ENCODE data around the gene BAAT. TPM values are rescaled to one million over a fixed set of nuclear protein-coding genes. Genes with fewer than 3 reads are reported as not detected.

Gene BAAT
- total RNA-seq, 1 experiment from 2014 or later, result 0.08 TPM

- H3K9me3 ChIP-seq (ENCODE audit: control insufficient read depth, insufficient read depth, low read depth, low read length), result no peaks in the 10 kb centered on the region
- H3K4me3 ChIP-seq (ENCODE audit: low read depth in 2 of 2, low read length in 2 of 2), result no peak overlapping the region
- no peaks in the 10 kb centered on the region for H3K36me3 ChIP-seq (ENCODE audit: control insufficient read depth, insufficient read depth, low read length)
- BruUV-seq (replicated peaks), result no TSS peak
- DNase-seq (ENCODE audit: low read depth, low spot score) (no peak), ATAC-seq (no peak)
- in situ Hi-C loops (cut with HindIII; ENCODE audit: low pct_unique_long_range_greater_than_20kb, low sequenced_read_pairs), result no loop called here
- no peaks in the 10 kb centered on the region for H3K27me3 ChIP-seq (ENCODE audit: control insufficient read depth, insufficient read depth, low read length)
- H3K4me1 ChIP-seq (ENCODE audit: control insufficient read depth, insufficient read depth, low read length), result no peaks in the 10 kb centered on the region
- ChIA-PET POLR2A (no interaction called here), CTCF (no interaction called here)
- intact Hi-C loops (cut with micrococcal nuclease; ENCODE audit: unreplicated experiment), result no loop called here
- TF ChIP-seq SIN3A (IDR thresholded peaks at IDR 0.05; ENCODE audit: borderline replicate concordance, insufficient read depth, low read depth, low read length), result no peak
- no peak for TF ChIP-seq TCF7L2 (IDR thresholded peaks at IDR 0.05; ENCODE audit: low read depth, low read length)
- no peak for TF ChIP-seq POLR2AphosphoS5 (IDR thresholded peaks at IDR 0.05; ENCODE audit: low read depth, low read length)
- no peak for TF ChIP-seq CTCF (IDR thresholded peaks at IDR 0.05)
- no peak for TF ChIP-seq REST (IDR thresholded peaks at IDR 0.05; ENCODE audit: insufficient read depth in 1 of 2, low read depth in 2 of 2, low read length in 1 of 2)
- H3K27ac ChIP-seq (ENCODE audit: low read length), result no peak overlapping the region
Measured at GRCh38 chr9:101342595-101342994, 42.2 kb downstream of the BAAT start.

GRCh38 chr9:101341958-101342357 is 42.8 kb downstream of the BAAT start:
- no TSS peak for BruUV-seq (replicated peaks)
- H3K36me3 ChIP-seq (ENCODE audit: control insufficient read depth, insufficient read depth, low read length), result no peaks in the 10 kb centered on the region
- no peak for DNase-seq (ENCODE audit: low read depth, low spot score)
- no peaks in the 10 kb centered on the region for H3K27me3 ChIP-seq (ENCODE audit: control insufficient read depth, insufficient read depth, low read length)
- no peak overlapping the region for H3K27ac ChIP-seq (ENCODE audit: low read length)
- TF ChIP-seq TCF7L2 (IDR thresholded peaks at IDR 0.05; ENCODE audit: low read depth, low read length) (no peak), CTCF (IDR thresholded peaks at IDR 0.05) (no peak)
- H3K4me3 ChIP-seq (ENCODE audit: low read depth in 2 of 2, low read length in 2 of 2), result no peak overlapping the region
- POLR2A ChIA-PET, result no interaction called here
- ATAC-seq, result no peak
- H3K9me3 ChIP-seq (ENCODE audit: control insufficient read depth, insufficient read depth, low read depth, low read length), result no peaks in the 10 kb centered on the region
- CTCF ChIA-PET, result no interaction called here
- in situ Hi-C loops (cut with HindIII; ENCODE audit: low pct_unique_long_range_greater_than_20kb, low sequenced_read_pairs) (no loop called here), intact Hi-C loops (cut with micrococcal nuclease; ENCODE audit: unreplicated experiment) (no loop called here)
- no peaks in the 10 kb centered on the region for H3K4me1 ChIP-seq (ENCODE audit: control insufficient read depth, insufficient read depth, low read length)

- DNase-seq (ENCODE audit: low read depth, low spot score) (no peak), ATAC-seq (no peak)
- Histone ChIP-seq H3K27me3 (ENCODE audit: control insufficient read depth, insufficient read depth, low read length) (no peaks in the 10 kb centered on the region), H3K4me3 (ENCODE audit: low read depth in 2 of 2, low read length in 2 of 2) (no peak overlapping the region), H3K4me1 (ENCODE audit: control insufficient read depth, insufficient read depth, low read length) (no peaks in the 10 kb centered on the region), H3K27ac (ENCODE audit: low read length) (no peak overlapping the region), H3K9me3 (ENCODE audit: control insufficient read depth, insufficient read depth, low read depth, low read length) (no peaks in the 10 kb centered on the region), H3K36me3 (ENCODE audit: control insufficient read depth, insufficient read depth, low read length) (no peaks in the 10 kb centered on the region)
- POLR2A ChIA-PET, result no interaction called here
- CTCF ChIA-PET, result no interaction called here
- intact Hi-C loops (cut with micrococcal nuclease; ENCODE audit: unreplicated experiment) (no loop called here), in situ Hi-C loops (cut with HindIII; ENCODE audit: low pct_unique_long_range_greater_than_20kb, low sequenced_read_pairs) (no loop called here)
- no TSS peak for BruUV-seq (replicated peaks)
- TF ChIP-seq CTCF (IDR thresholded peaks at IDR 0.05) (no peak), SIN3A (IDR thresholded peaks at IDR 0.05; ENCODE audit: borderline replicate concordance, insufficient read depth, low read depth, low read length) (no peak), REST (IDR thresholded peaks at IDR 0.05; ENCODE audit: insufficient read depth in 1 of 2, low read depth in 2 of 2, low read length in 1 of 2) (no peak), TCF7L2 (IDR thresholded peaks at IDR 0.05; ENCODE audit: low read depth, low read length) (no peak), POLR2AphosphoS5 (IDR thresholded peaks at IDR 0.05; ENCODE audit: low read depth, low read length) (no peak)
Measured at GRCh38 chr9:101337237-101337636, 47.6 kb downstream of the BAAT start.
